ENCODE measurements around the gene EBF4. TPM values are rescaled to one million over a fixed set of nuclear protein-coding genes. Genes with fewer than 3 reads are reported as not detected.
"Not testable (repeated sequence)": the region's sequence is repeated elsewhere in the genome, so short reads cannot be mapped to it uniquely, and the experiment has no call there.

EBF4 gene
- total RNA-seq, 4 donors from 2014 or later = 3.7 to 101 (median 5.4) TPM

GRCh38 chr20:2805689-2806350, 113.2 kb downstream of the EBF4 start:
- Histone ChIP-seq H3K27ac (no peak overlapping the region), H3K27me3 (peaks cover 71% of the 10 kb centered on the region), H3K36me3 (no peaks in the 10 kb centered on the region), H3K4me3 (no peak overlapping the region), H3K4me1 (peaks cover 0 to 12% (median 5%) of the 10 kb centered on the region in 4 donors), H3K9me3 (no peaks in the 10 kb centered on the region)
- in situ Hi-C loops (cut with MboI; ENCODE audit: low pct_ligation_motif_present in 1 of 4, low pct_unique_long_range_greater_than_20kb in 1 of 4, low sequenced_read_pairs in 3 of 4) (no loop called here), intact Hi-C loops (cut with DNase I; ENCODE audit: low total_unique reads) (no loop called here)
- WGBS, 2 donors (ENCODE audit: low coverage in 1 of 2) = 47 to 62% methylated on average over 2 to 22 of the region's 22 CpGs
- no peak for TF ChIP-seq POLR2A (IDR thresholded peaks at IDR 0.05)
- no peak for DNase-seq

GRCh38 chr20:2806351-2806701, 113.7 kb downstream of the EBF4 start:
- Histone ChIP-seq H3K4me1 (peaks cover 0 to 7% (median under 1%) of the 10 kb centered on the region in 4 donors), H3K36me3 (no peaks in the 10 kb centered on the region), H3K4me3 (no peak overlapping the region), H3K9me3 (no peaks in the 10 kb centered on the region), H3K27ac (no peak overlapping the region), H3K27me3 (peaks cover 68% of the 10 kb centered on the region)
- in situ Hi-C loops (cut with MboI; ENCODE audit: low pct_ligation_motif_present in 1 of 4, low pct_unique_long_range_greater_than_20kb in 1 of 4, low sequenced_read_pairs in 3 of 4) (no loop called here), intact Hi-C loops (cut with DNase I; ENCODE audit: low total_unique reads) (no loop called here)
- TF ChIP-seq EP300 (IDR thresholded peaks at IDR 0.05; ENCODE audit: low read depth) (no peak), POLR2AphosphoS5 (IDR thresholded peaks at IDR 0.05) (no peak), CTCF (IDR thresholded peaks at IDR 0.05) (no peak), POLR2A (IDR thresholded peaks at IDR 0.05) (no peak)
- DNase-seq = peak; percentile 38
- WGBS, 2 donors (ENCODE audit: low coverage in 1 of 2) = 14 to 32% methylated on average over 2 to 4 of the region's 4 CpGs

- in situ Hi-C loops (cut with MboI; ENCODE audit: low pct_ligation_motif_present in 1 of 4, low pct_unique_long_range_greater_than_20kb in 1 of 4, low sequenced_read_pairs in 3 of 4) (no loop called here), intact Hi-C loops (cut with DNase I; ENCODE audit: low total_unique reads) (no loop called here)
- H3K27me3 ChIP-seq = peaks cover 68% of the 10 kb centered on the region
- no peaks in the 10 kb centered on the region for H3K36me3 ChIP-seq
- TF ChIP-seq POLR2A (IDR thresholded peaks at IDR 0.05) (no peak), CTCF (IDR thresholded peaks at IDR 0.05) (no peak), EP300 (IDR thresholded peaks at IDR 0.05; ENCODE audit: low read depth) (no peak), POLR2AphosphoS5 (IDR thresholded peaks at IDR 0.05) (no peak)
- peaks cover 0 to 6% (median 0%) of the 10 kb centered on the region in 4 donors for H3K4me1 ChIP-seq
- H3K4me3 ChIP-seq = no peak overlapping the region
- H3K9me3 ChIP-seq = peaks cover 0 to 4% of the 10 kb centered on the region in 2 donors
- DNase-seq = no peak
- no peak overlapping the region for H3K27ac ChIP-seq
- WGBS, 2 donors (ENCODE audit: low coverage in 1 of 2) = 84% methylated on average over 4 of the region's 4 CpGs; no CpG with 5 or more reads in 1 of the 2 donors
Measured at GRCh38 chr20:2807019-2807418, 114.4 kb downstream of the EBF4 start.

GRCh38 chr20:2807929-2808328, 115.3 kb downstream of the EBF4 start:
- Histone ChIP-seq H3K9me3 (peaks cover 0 to 11% of the 10 kb centered on the region in 2 donors), H3K27me3 (peaks cover 68% of the 10 kb centered on the region)
- H3K27ac ChIP-seq; H3K4me1 ChIP-seq; H3K36me3 ChIP-seq; H3K4me3 ChIP-seq; intact Hi-C loops (cut with DNase I; ENCODE audit: low total_unique reads); DNase-seq; in situ Hi-C loops (cut with MboI; ENCODE audit: low pct_ligation_motif_present in 1 of 4, low pct_unique_long_range_greater_than_20kb in 1 of 4, low sequenced_read_pairs in 3 of 4): not testable (repeated sequence)
- WGBS, 2 donors (ENCODE audit: low coverage in 1 of 2) = 84% methylated on average over 8 of the region's 9 CpGs; no CpG with 5 or more reads in 1 of the 2 donors

GRCh38 chr20:2809690-2810089, 117.1 kb downstream of the EBF4 start:
- in situ Hi-C loops (cut with MboI; ENCODE audit: low pct_ligation_motif_present in 1 of 4, low pct_unique_long_range_greater_than_20kb in 1 of 4, low sequenced_read_pairs in 3 of 4) (no loop called here), intact Hi-C loops (cut with DNase I; ENCODE audit: low total_unique reads) (no loop called here)
- peaks cover 0 to 6% (median 0%) of the 10 kb centered on the region in 4 donors for H3K4me1 ChIP-seq
- H3K36me3 ChIP-seq = no peaks in the 10 kb centered on the region
- peak overlapping the region in 3 of 4 donors; percentile 58 to 73 (median 61) for H3K27ac ChIP-seq
- no peak for DNase-seq
- H3K4me3 ChIP-seq = no peak overlapping the region
- no peak for TF ChIP-seq POLR2A (IDR thresholded peaks at IDR 0.05)
- no peak for TF ChIP-seq POLR2AphosphoS5 (IDR thresholded peaks at IDR 0.05)
- no peak for TF ChIP-seq CTCF (IDR thresholded peaks at IDR 0.05)
- no peak for TF ChIP-seq EP300 (IDR thresholded peaks at IDR 0.05; ENCODE audit: low read depth)
- peaks cover 0 to 11% of the 10 kb centered on the region in 2 donors for H3K9me3 ChIP-seq
- peaks cover 51% of the 10 kb centered on the region for H3K27me3 ChIP-seq
- WGBS, 2 donors (ENCODE audit: low coverage in 1 of 2) = 81 to 86% methylated on average over 5 to 10 of the region's 10 CpGs

Small RNAs within 50 kb of the gene (small RNA-seq; reads per million reads assigned to genes)
- gene SNORA51 (0 reads per million in 4 donors), gene SNORD110 (0 reads per million in 4 donors), gene SNORD56 (0 reads per million in 4 donors), gene SNORD57 (0 reads per million in 4 donors), gene SNORD86 (0 reads per million in 4 donors)

Other genes starting within 250 kb of the EBF4 start
- gene SNRPB, start 222.0 kb upstream of the EBF4 start, total RNA-seq = 100 to 1,000 TPM in 3 of 4 donors, 10 to 100 TPM in 1; 50.9 to 144 (median 125) TPM
- 1 to 10 TPM; 2.4 to 9.8 (median 6.1) TPM for gene ZNF343, start 183.9 kb upstream of the EBF4 start, total RNA-seq
- gene TMC2, start 156.2 kb upstream of the EBF4 start, total RNA-seq = not detected
- gene NOP56, start 40.1 kb upstream of the EBF4 start, total RNA-seq = 100 to 1,000 TPM in 2 of 4 donors, 10 to 100 TPM in 2; 32.8 to 303 (median 126) TPM
- gene IDH3B, start 28.6 kb upstream of the EBF4 start, total RNA-seq = 100 to 1,000 TPM in 2 of 4 donors, 10 to 100 TPM in 2; 71.8 to 152 (median 106) TPM
- gene CPXM1, start 107.8 kb downstream of the EBF4 start, total RNA-seq = 1 to 10 TPM in 2 of 4 donors, under 1 TPM in 2; 0.80 to 2.6 (median 1.0) TPM
- gene C20orf141, start 122.2 kb downstream of the EBF4 start, total RNA-seq = not detected
- not detected for gene TMEM239, start 123.6 kb downstream of the EBF4 start, total RNA-seq
- 10 to 100 TPM; 15.5 to 85.7 (median 36.6) TPM for gene PCED1A, start 147.9 kb downstream of the EBF4 start, total RNA-seq
- gene VPS16, start 148.0 kb downstream of the EBF4 start, total RNA-seq = 10 to 100 TPM; 29.2 to 42.2 (median 36.7) TPM
- 10 to 100 TPM; 32.2 to 55.8 (median 45.8) TPM for gene PTPRA, start 180.7 kb downstream of the EBF4 start, total RNA-seq